Trophoblast cell (in vitro differentiated cells and primary cell): ENCODE results near the gene TRPV4.

Experiments used
- DNase-seq, 2 donors: peaks; one replicate each; pipeline ENCODE4 v3.0.0-alpha.2; 2016
- H2AFZ ChIP-seq: 2 replicates; pipeline ENCODE4 v1.6.1; 2013; ENCODE audit warnings: low read length, moderate library complexity, mild to moderate bottlenecking; ENCODE audit not compliant: insufficient read depth, poor library complexity
- H2AK5ac ChIP-seq: 2 replicates; pipeline ENCODE4 v1.6.1; 2013; ENCODE audit warnings: mild to moderate bottlenecking, low read length
- H2BK120ac ChIP-seq: 2 replicates; pipeline ENCODE4 v1.6.1; 2013; ENCODE audit warnings: low read length, mild to moderate bottlenecking, moderate library complexity; ENCODE audit not compliant: insufficient read depth, poor library complexity
- H2BK12ac ChIP-seq: 2 replicates; pipeline ENCODE4 v1.6.1; 2013; ENCODE audit warnings: mild to moderate bottlenecking, low read length, moderate library complexity
- H2BK5ac ChIP-seq: 2 replicates; pipeline ENCODE4 v1.6.1; 2013; ENCODE audit warnings: low read length, low read depth, moderate library complexity, mild to moderate bottlenecking; ENCODE audit not compliant: poor library complexity
- H3K14ac ChIP-seq: 2 replicates; pipeline ENCODE4 v1.6.1; 2013; ENCODE audit warnings: mild to moderate bottlenecking, low read length
- H3K18ac ChIP-seq: 2 replicates; pipeline ENCODE4 v1.6.1; 2013; ENCODE audit warnings: mild to moderate bottlenecking, low read length
- H3K23ac ChIP-seq: 2 replicates; pipeline ENCODE4 v1.6.1; 2013; ENCODE audit warnings: low read length
- H3K27ac ChIP-seq: 2 replicates; pipeline ENCODE4 v1.5.1; 2013; ENCODE audit warnings: low read depth, mild to moderate bottlenecking, inconsistent platforms, low read length, moderate library complexity
- H3K27me3 ChIP-seq: 2 replicates; pipeline ENCODE4 v1.6.1; 2013; ENCODE audit warnings: inconsistent platforms, mild to moderate bottlenecking, low read length, moderate library complexity; ENCODE audit not compliant: insufficient read depth
- H3K36me3 ChIP-seq, 2 experiments: 1 replicate in 1 of 2; 2 replicates in 1 of 2; pipeline ENCODE4 v1.6.1; 2013; ENCODE audit warnings: low read length in 2 of 2, mild to moderate bottlenecking in 2 of 2, moderate library complexity in 1 of 2; ENCODE audit not compliant: insufficient read depth in 2 of 2, control insufficient read depth in 1 of 2
- H3K4ac ChIP-seq: 2 replicates; pipeline ENCODE4 v1.6.1; 2013; ENCODE audit warnings: low read depth, mild to moderate bottlenecking, low read length, moderate library complexity
- H3K4me1 ChIP-seq, 2 experiments: 1 replicate in 1 of 2; 2 replicates in 1 of 2; pipeline ENCODE4 v1.6.1; 2013; ENCODE audit warnings: low read length in 2 of 2, mild to moderate bottlenecking in 2 of 2, moderate library complexity in 1 of 2; ENCODE audit not compliant: insufficient read depth in 2 of 2, control insufficient read depth in 1 of 2
- H3K4me2 ChIP-seq: 2 replicates; pipeline ENCODE4 v1.6.1; 2013; ENCODE audit warnings: inconsistent platforms, mild to moderate bottlenecking, low read length, moderate library complexity
- H3K4me3 ChIP-seq: 2 replicates; pipeline ENCODE4 v1.5.1; 2013; ENCODE audit warnings: mild to moderate bottlenecking, low read depth, low read length, inconsistent platforms
- H3K79me1 ChIP-seq: one replicate; pipeline ENCODE4 v1.6.1; 2013; ENCODE audit warnings: low read length
- H3K79me2 ChIP-seq: 2 replicates; pipeline ENCODE4 v1.6.1; 2013; ENCODE audit warnings: low read length, mild to moderate bottlenecking; ENCODE audit not compliant: control insufficient read depth, insufficient read depth, poor library complexity
- H3K9ac ChIP-seq: 2 replicates; pipeline ENCODE4 v1.6.1; 2013; ENCODE audit warnings: mild to moderate bottlenecking, low read length
- H3K9me3 ChIP-seq: 2 replicates; pipeline ENCODE4 v1.6.1; 2013; ENCODE audit warnings: low read depth, mild to moderate bottlenecking, control low read depth, inconsistent platforms, low read length; ENCODE audit not compliant: insufficient read depth
- H4K12ac ChIP-seq: 2 replicates; pipeline ENCODE4 v1.6.1; 2013; ENCODE audit warnings: low read depth, mild to moderate bottlenecking, low read length, moderate library complexity
- H4K8ac ChIP-seq: 2 replicates; pipeline ENCODE4 v1.6.1; 2013; ENCODE audit warnings: low read depth, mild to moderate bottlenecking, low read length, moderate library complexity
- H4K91ac ChIP-seq: one replicate; pipeline ENCODE4 v1.6.1; 2013; ENCODE audit warnings: low read depth, mild to moderate bottlenecking, low read length, moderate library complexity
- WGBS: extraction: QIAGEN DNeasy Blood & Tissue Kit; methylation state at CpG from one replicate; pipeline ENCODE4 v1.1.7; 2013; ENCODE audit warnings: missing lambda C conversion rate; ENCODE audit not compliant: insufficient read length, insufficient coverage; ENCODE audit errors: extremely low coverage; 5-methylcytosine and 5-hydroxymethylcytosine counted together

TRPV4 gene

GRCh38 chr12:109879351-109880042 is 46.3 kb upstream of the TRPV4 start:
- no peaks in the 10 kb centered on the region for H3K36me3 ChIP-seq
- H4K8ac ChIP-seq: peak overlapping the region; percentile 94
- H3K14ac ChIP-seq: peak overlapping the region; percentile 90
- H2BK12ac ChIP-seq: no peak overlapping the region
- H3K18ac ChIP-seq: peak overlapping the region; percentile 83
- no peaks in the 10 kb centered on the region for H3K9me3 ChIP-seq
- peak overlapping the region; percentile 87 for H4K91ac ChIP-seq
- H3K23ac ChIP-seq: no peak overlapping the region
- H3K27ac ChIP-seq: no peak overlapping the region
- H2AK5ac ChIP-seq: peak overlapping the region; percentile 50
- H2BK120ac ChIP-seq: peak overlapping the region; percentile 90
- peaks cover 3% of the 10 kb centered on the region for H3K79me2 ChIP-seq
- peak in 1 of 2 donors; percentile 30 for DNase-seq
- no CpG with 5 or more reads among the region's 13 CpGs for WGBS
- H3K4ac ChIP-seq: peak overlapping the region; percentile 7
- H2BK5ac ChIP-seq: peak overlapping the region; percentile 3
- peak overlapping the region; percentile 78 for H2AFZ ChIP-seq
- H3K4me3 ChIP-seq: peak overlapping the region; percentile 86
- H3K79me1 ChIP-seq: peaks cover 5% of the 10 kb centered on the region
- H3K4me1 ChIP-seq: peaks cover 14 to 18% of the 10 kb centered on the region in 2 experiments
- H4K12ac ChIP-seq: peak overlapping the region; percentile 92
- H3K27me3 ChIP-seq: no peaks in the 10 kb centered on the region
- H3K4me2 ChIP-seq: peak overlapping the region; percentile 84
- peak overlapping the region; percentile 11 for H3K9ac ChIP-seq

- Histone ChIP-seq H4K91ac (no peak overlapping the region), H2BK5ac (no peak overlapping the region), H3K4ac (no peak overlapping the region), H3K9ac (no peak overlapping the region), H3K4me2 (peak overlapping the region; percentile 84), H4K8ac (no peak overlapping the region), H3K18ac (no peak overlapping the region), H2AK5ac (no peak overlapping the region), H3K4me1 (peaks cover 14 to 18% of the 10 kb centered on the region in 2 experiments), H3K27me3 (no peaks in the 10 kb centered on the region), H3K36me3 (no peaks in the 10 kb centered on the region), H2BK120ac (no peak overlapping the region), H3K27ac (no peak overlapping the region), H3K79me2 (peaks cover 3% of the 10 kb centered on the region), H3K9me3 (no peaks in the 10 kb centered on the region), H3K23ac (no peak overlapping the region), H3K14ac (no peak overlapping the region), H3K4me3 (no peak overlapping the region), H4K12ac (no peak overlapping the region), H3K79me1 (peaks cover 5% of the 10 kb centered on the region), H2AFZ (no peak overlapping the region), H2BK12ac (no peak overlapping the region)
- no peak for DNase-seq
- no CpG with 5 or more reads among the region's 7 CpGs for WGBS
These were observed 45.6 kb upstream of the TRPV4 start for GRCh38 chr12:109878749-109879148.

GRCh38 chr12:109878247-109878625 is 45.0 kb upstream of the TRPV4 start:
- H3K4me3 ChIP-seq: no peak overlapping the region
- no peak overlapping the region for H2BK120ac ChIP-seq
- H3K36me3 ChIP-seq: no peaks in the 10 kb centered on the region
- H3K14ac ChIP-seq: no peak overlapping the region
- H4K91ac ChIP-seq: no peak overlapping the region
- H3K23ac ChIP-seq: no peak overlapping the region
- H3K79me1 ChIP-seq: peaks cover 5% of the 10 kb centered on the region
- no peak overlapping the region for H3K4me2 ChIP-seq
- H2BK5ac ChIP-seq: no peak overlapping the region
- no peak overlapping the region for H2AFZ ChIP-seq
- no peak for DNase-seq
- no peak overlapping the region for H4K8ac ChIP-seq
- H3K9me3 ChIP-seq: no peaks in the 10 kb centered on the region
- H4K12ac ChIP-seq: no peak overlapping the region
- H3K27me3 ChIP-seq: no peaks in the 10 kb centered on the region
- H2BK12ac ChIP-seq: no peak overlapping the region
- no CpG with 5 or more reads among the region's 3 CpGs for WGBS
- H3K18ac ChIP-seq: no peak overlapping the region
- H3K4me1 ChIP-seq: peaks cover 14 to 18% of the 10 kb centered on the region in 2 experiments
- no peak overlapping the region for H3K4ac ChIP-seq
- peaks cover 3% of the 10 kb centered on the region for H3K79me2 ChIP-seq
- no peak overlapping the region for H3K9ac ChIP-seq
- no peak overlapping the region for H3K27ac ChIP-seq
- no peak overlapping the region for H2AK5ac ChIP-seq

- H3K14ac ChIP-seq: no peak overlapping the region
- H3K27ac ChIP-seq: no peak overlapping the region
- H2BK5ac ChIP-seq: no peak overlapping the region
- H3K4me1 ChIP-seq: peaks cover 14 to 18% of the 10 kb centered on the region in 2 experiments
- H3K18ac ChIP-seq: no peak overlapping the region
- H2AK5ac ChIP-seq: no peak overlapping the region
- no peak overlapping the region for H4K12ac ChIP-seq
- no peak overlapping the region for H3K4me3 ChIP-seq
- no peak overlapping the region for H3K9ac ChIP-seq
- no peak overlapping the region for H2BK12ac ChIP-seq
- no peak overlapping the region for H2BK120ac ChIP-seq
- no peak overlapping the region for H4K8ac ChIP-seq
- DNase-seq: no peak
- H3K36me3 ChIP-seq: no peaks in the 10 kb centered on the region
- H3K79me2 ChIP-seq: peaks cover 3% of the 10 kb centered on the region
- H3K79me1 ChIP-seq: peaks cover 5% of the 10 kb centered on the region
- H3K23ac ChIP-seq: no peak overlapping the region
- H3K27me3 ChIP-seq: no peaks in the 10 kb centered on the region
- H2AFZ ChIP-seq: no peak overlapping the region
- no CpG with 5 or more reads among the region's 10 CpGs for WGBS
- no peak overlapping the region for H3K4me2 ChIP-seq
- no peaks in the 10 kb centered on the region for H3K9me3 ChIP-seq
- no peak overlapping the region for H4K91ac ChIP-seq
- H3K4ac ChIP-seq: no peak overlapping the region
These were observed 44.5 kb upstream of the TRPV4 start for GRCh38 chr12:109877504-109878246.
